Neural cell (in vitro differentiated cells): ENCODE results near the gene MRPL43. TPM values are rescaled to one million over a fixed set of nuclear protein-coding genes. Genes with fewer than 3 reads are reported as not detected.

Experiments used
- H2AFZ ChIP-seq: fragments of 200-600, 300-800 bp; sonication (generic), shearing (Covaris generic); 2 replicates; pipeline ENCODE4 v1.6.0; 2014; ENCODE audit warnings: low read depth, mild to moderate bottlenecking, antibody characterized with exemption, low read length, moderate library complexity
- H3F3A ChIP-seq: fragments of 200-600 bp; shearing (Covaris generic); 2 replicates; pipeline ENCODE4 v1.6.1; 2016; ENCODE audit warnings: mild to moderate bottlenecking, moderate library complexity, mixed read lengths, antibody characterized with exemption, low read length; ENCODE audit not compliant: insufficient read depth, poor library complexity, severe bottlenecking
- H3K27ac ChIP-seq: fragments of 200-600, 300-800 bp; sonication (generic), shearing (Covaris generic); 2 replicates; pipeline ENCODE4 v1.5.1; 2014; ENCODE audit warnings: mild to moderate bottlenecking, low read length, moderate library complexity
- H3K27me3 ChIP-seq: fragments of 300-800, 200-600 bp; sonication (generic), shearing (Covaris generic); 2 replicates; pipeline ENCODE4 v1.6.0; 2014; ENCODE audit warnings: mild to moderate bottlenecking, low read depth, low read length, moderate library complexity; ENCODE audit not compliant: insufficient read depth
- H3K36me3 ChIP-seq: fragments of 300-800, 200-600 bp; sonication (generic), shearing (Covaris generic); 2 replicates; pipeline ENCODE4 v1.5.1; 2014; ENCODE audit warnings: mild to moderate bottlenecking, antibody characterized with exemption, low read length, moderate library complexity; ENCODE audit not compliant: insufficient read depth
- H3K4me2 ChIP-seq: fragments of 300-800, 200-600 bp; sonication (generic), shearing (Covaris generic); 2 replicates; pipeline ENCODE4 v1.6.0; 2014; ENCODE audit warnings: mild to moderate bottlenecking, low read length
- H3K4me3 ChIP-seq: fragments of 300-800, 200-600 bp; sonication (generic), shearing (Covaris generic); 2 replicates; pipeline ENCODE4 v1.5.1; 2014; ENCODE audit warnings: mild to moderate bottlenecking, low read length, moderate library complexity
- H3K79me2 ChIP-seq: fragments of 200-600 bp; shearing (Covaris generic); replicated peaks from 2 replicates; pipeline ENCODE4 v1.6.0; 2014; ENCODE audit warnings: mild to moderate bottlenecking, low read length, moderate library complexity; ENCODE audit not compliant: insufficient read depth
- H3K9ac ChIP-seq: fragments of 300-800, 200-600 bp; sonication (generic), shearing (Covaris generic); 2 replicates; pipeline ENCODE4 v1.6.1; 2016; ENCODE audit warnings: mild to moderate bottlenecking, low read length, mixed read lengths
- H3K9me2 ChIP-seq: fragments of 200-600 bp; shearing (Covaris generic); 2 replicates; pipeline ENCODE4 v1.6.1; 2016; ENCODE audit warnings: mild to moderate bottlenecking, low read length, mixed read lengths; ENCODE audit not compliant: insufficient read depth
- H3K9me3 ChIP-seq: fragments of 200-600, 300-800 bp; sonication (generic), shearing (Covaris generic); 2 replicates; pipeline ENCODE4 v1.6.1; 2016; ENCODE audit warnings: mild to moderate bottlenecking, mixed run types, low read length, moderate library complexity, mixed read lengths
- H4K20me1 ChIP-seq: fragments of 200-600 bp; shearing (Covaris generic); 2 replicates; pipeline ENCODE4 v1.6.1; 2016; ENCODE audit warnings: mild to moderate bottlenecking, mixed run types; ENCODE audit not compliant: insufficient read depth
- CTCF ChIP-seq: fragments of 450-650 bp; IDR thresholded peaks from 2 replicates; pipeline ENCODE4 v1.5.1; 2014; ENCODE audit warnings: antibody characterized with exemption, mild to moderate bottlenecking, moderate library complexity; ENCODE audit not compliant: poor library complexity, severe bottlenecking
- EP300 ChIP-seq: fragments of 450-650 bp; conservative IDR thresholded peaks from 2 replicates; pipeline ENCODE4 v1.6.1; 2014; ENCODE audit warnings: antibody characterized with exemption, mild to moderate bottlenecking, moderate library complexity; ENCODE audit not compliant: poor library complexity, severe bottlenecking
- EZH2 ChIP-seq: fragments of 200-600, 300-800 bp; shearing (Covaris generic), sonication (generic); IDR thresholded peaks from 2 replicates; pipeline ENCODE4 v1.6.1; 2014; ENCODE audit warnings: antibody characterized with exemption, low read length, borderline replicate concordance, mild to moderate bottlenecking; ENCODE audit not compliant: insufficient read depth, poor library complexity, severe bottlenecking
- MXI1 ChIP-seq: fragments of 450-650 bp; conservative IDR thresholded peaks from 2 replicates; pipeline ENCODE4 v1.6.1; 2014; ENCODE audit warnings: antibody characterized with exemption, mild to moderate bottlenecking; ENCODE audit not compliant: poor library complexity, severe bottlenecking
- POLR2AphosphoS5 ChIP-seq: IDR thresholded peaks from 2 replicates; pipeline ENCODE4 v1.6.1; 2012
- RAD21 ChIP-seq: fragments of 450-650 bp; conservative IDR thresholded peaks from 2 replicates; pipeline ENCODE4 v1.6.1; 2014; ENCODE audit warnings: antibody characterized with exemption, mild to moderate bottlenecking, moderate library complexity
- REST ChIP-seq: IDR thresholded peaks from 2 replicates; pipeline ENCODE4 v1.6.1; 2012; ENCODE audit warnings: borderline replicate concordance
- SMC3 ChIP-seq: fragments of 450-650 bp; conservative IDR thresholded peaks from 2 replicates; pipeline ENCODE4 v1.6.1; 2014; ENCODE audit warnings: antibody characterized with exemption, mild to moderate bottlenecking, moderate library complexity; ENCODE audit not compliant: poor library complexity
- TAF1 ChIP-seq: IDR thresholded peaks from 2 replicates; pipeline ENCODE4 v1.6.1; 2012; ENCODE audit warnings: low read depth
- polyA plus RNA-seq: library from polyadenylated mRNA; depleted of rRNA; stranded (reverse); fragments of >200 nt; gene quantifications from 2 replicates; pipeline ENCODE4 v1.2.3, GENCODE V29; 2014

Gene MRPL43
- polyA plus RNA-seq, 1 donor from 2014 or later = 121 TPM

- Histone ChIP-seq H3K4me2 (no peak overlapping the region), H3K36me3 (peaks cover 6% of the 10 kb centered on the region), H4K20me1 (no peaks in the 10 kb centered on the region), H3K27me3 (no peaks in the 10 kb centered on the region), H3K4me3 (no peak overlapping the region), H2AFZ (no peak overlapping the region), H3K9ac (no peak overlapping the region), H3K27ac (no peak overlapping the region), H3F3A (no peaks in the 10 kb centered on the region), H3K9me2 (no peaks in the 10 kb centered on the region), H3K79me2 (no peaks in the 10 kb centered on the region), H3K9me3 (no peaks in the 10 kb centered on the region)
- TF ChIP-seq TAF1 (no peak), RAD21 (no peak), REST (no peak), SMC3 (no peak), MXI1 (no peak), EZH2 (no peak), EP300 (no peak), POLR2AphosphoS5 (no peak), CTCF (no peak)
These were observed 38.4 kb downstream of the MRPL43 start for GRCh38 chr10:100948916-100949315.

GRCh38 chr10:100945754-100946153 lies 41.5 kb downstream of the MRPL43 start:
- Histone ChIP-seq H3K79me2 (no peaks in the 10 kb centered on the region), H3K4me2 (no peak overlapping the region), H3F3A (no peaks in the 10 kb centered on the region), H4K20me1 (no peaks in the 10 kb centered on the region), H3K27me3 (no peaks in the 10 kb centered on the region), H3K36me3 (peaks cover 6% of the 10 kb centered on the region), H3K9me2 (no peaks in the 10 kb centered on the region), H3K9ac (no peak overlapping the region), H2AFZ (no peak overlapping the region), H3K4me3 (no peak overlapping the region), H3K9me3 (no peaks in the 10 kb centered on the region), H3K27ac (no peak overlapping the region)
- TF ChIP-seq SMC3 (no peak), POLR2AphosphoS5 (no peak), TAF1 (no peak), REST (no peak), EP300 (no peak), RAD21 (no peak), MXI1 (no peak), CTCF (no peak), EZH2 (no peak)
